Suprapubic skin (tissue), 4 donors: ENCODE measurements around the gene TRAPPC8. TPM values are rescaled to one million over a fixed set of nuclear protein-coding genes. Genes with fewer than 3 reads are reported as not detected.
"Not testable (repeated sequence)": the region's sequence is repeated elsewhere in the genome, so short reads cannot be mapped to it uniquely, and the experiment has no call there.

ENCODE experiments used
- DNase-seq, 2 donors: peaks; one replicate each; pipeline ENCODE4 v3.0.0-alpha.2; 2019; ENCODE audit warnings: low spot score in 2 of 2
- H3K27ac ChIP-seq: fragments of 200-600 bp; sonication (generic); one replicate; pipeline ENCODE4 v1.5.1; 2019
- H3K27me3 ChIP-seq: fragments of 200-600 bp; sonication (generic); one replicate; pipeline ENCODE4 v1.5.1; 2019
- H3K36me3 ChIP-seq: fragments of 200-600 bp; sonication (generic); one replicate; pipeline ENCODE4 v1.5.1; 2019
- H3K4me1 ChIP-seq: fragments of 200-600 bp; sonication (generic); one replicate; pipeline ENCODE4 v1.5.1; 2019
- H3K4me3 ChIP-seq: fragments of 200-600 bp; sonication (generic); one replicate; pipeline ENCODE4 v1.5.1; 2019; ENCODE audit warnings: mild to moderate bottlenecking
- H3K9me3 ChIP-seq: fragments of 200-600 bp; sonication (generic); one replicate; pipeline ENCODE4 v1.5.1; 2019
- EP300 ChIP-seq: sonication (generic); formaldehyde crosslinking; IDR thresholded peaks from one replicate; pipeline ENCODE4 v1.6.1; 2017; ENCODE audit warnings: antibody characterized with exemption
- POLR2A ChIP-seq, 2 donors: fragments of 450-650 bp; IDR thresholded peaks; one replicate each; pipeline ENCODE4 v1.6.1; 2017; ENCODE audit warnings: antibody characterized with exemption in 2 of 2, mild to moderate bottlenecking in 2 of 2, moderate library complexity in 2 of 2
- POLR2AphosphoS5 ChIP-seq, 3 donors: sonication (generic); formaldehyde crosslinking; IDR thresholded peaks; one replicate each; pipeline ENCODE4 v1.6.1; 2017; ENCODE audit warnings: antibody characterized with exemption in 3 of 3
- WGBS: methylation state at CpG from one replicate; pipeline ENCODE4 v1.1.5; 2018; 5-methylcytosine and 5-hydroxymethylcytosine counted together
- total RNA-seq, 4 donors: library from RNA; depleted of rRNA; stranded (reverse); fragments of >200 nt; gene quantifications; one replicate each; pipeline ENCODE4 v1.1.0, GENCODE V29; 2016
- TF ChIP-seq, protein P1 (sequence below), 2 donors: fragments of 200-600 bp in 1 of 2; fragments of 450-650 bp in 1 of 2; sonication (generic) in 1 of 2; IDR thresholded peaks; one replicate each; pipeline ENCODE4 v1.5.1; 2016 to 2019; ENCODE audit warnings: antibody characterized with exemption in 2 of 2, mild to moderate bottlenecking in 1 of 2, moderate library complexity in 1 of 2

The TRAPPC8 gene
- total RNA-seq, 4 donors from 2014 or later = 36.9 to 56.2 (median 42.8) TPM

DNA sequence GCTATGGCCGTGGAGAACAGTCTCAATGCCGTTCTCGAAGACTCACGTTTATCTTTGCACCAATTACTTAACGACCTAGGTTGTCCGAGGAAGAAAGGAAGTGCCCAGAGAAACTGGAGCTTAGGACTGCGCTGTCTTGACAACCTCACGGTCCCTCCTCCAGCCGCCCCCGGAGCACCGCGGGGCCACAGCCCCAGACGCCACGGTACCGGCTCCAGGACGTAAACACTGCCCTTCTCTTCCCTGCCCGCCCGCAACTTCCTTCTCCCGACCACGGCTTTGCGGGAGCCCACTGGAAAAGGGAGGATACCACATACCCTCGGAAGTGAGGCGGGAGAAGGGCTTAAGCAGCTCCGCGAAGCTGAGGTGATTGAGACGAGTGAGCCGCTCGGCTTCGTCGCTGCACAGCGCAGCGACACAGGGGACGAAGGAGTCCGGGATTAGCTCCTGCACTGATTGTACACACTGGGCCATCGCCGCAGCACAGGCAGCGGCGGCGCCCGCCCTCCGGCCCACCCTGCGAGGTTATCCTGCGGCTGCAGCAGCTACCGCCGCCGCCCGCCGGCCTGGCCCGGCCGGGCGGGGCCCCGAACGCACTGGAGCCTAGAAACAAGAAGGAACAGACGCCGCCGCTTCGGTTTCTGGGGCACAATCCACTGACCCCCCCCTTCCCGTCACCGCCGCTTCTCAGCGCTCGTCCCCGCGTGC, 483 bp downstream of the TRAPPC8 start:
- peak in 1 of 2 donors; percentile 86 for DNase-seq
- no peaks in the 10 kb centered on the region for H3K9me3 ChIP-seq
- WGBS = 0% methylated on average over 29 of the region's 64 CpGs
- H3K27me3 ChIP-seq = no peaks in the 10 kb centered on the region
- H3K36me3 ChIP-seq = no peaks in the 10 kb centered on the region
- H3K4me3 ChIP-seq = peak overlapping the region; percentile 91
- TF ChIP-seq POLR2AphosphoS5 (IDR thresholded peaks at IDR 0.05) = no peak
- TF ChIP-seq, protein P1, sequence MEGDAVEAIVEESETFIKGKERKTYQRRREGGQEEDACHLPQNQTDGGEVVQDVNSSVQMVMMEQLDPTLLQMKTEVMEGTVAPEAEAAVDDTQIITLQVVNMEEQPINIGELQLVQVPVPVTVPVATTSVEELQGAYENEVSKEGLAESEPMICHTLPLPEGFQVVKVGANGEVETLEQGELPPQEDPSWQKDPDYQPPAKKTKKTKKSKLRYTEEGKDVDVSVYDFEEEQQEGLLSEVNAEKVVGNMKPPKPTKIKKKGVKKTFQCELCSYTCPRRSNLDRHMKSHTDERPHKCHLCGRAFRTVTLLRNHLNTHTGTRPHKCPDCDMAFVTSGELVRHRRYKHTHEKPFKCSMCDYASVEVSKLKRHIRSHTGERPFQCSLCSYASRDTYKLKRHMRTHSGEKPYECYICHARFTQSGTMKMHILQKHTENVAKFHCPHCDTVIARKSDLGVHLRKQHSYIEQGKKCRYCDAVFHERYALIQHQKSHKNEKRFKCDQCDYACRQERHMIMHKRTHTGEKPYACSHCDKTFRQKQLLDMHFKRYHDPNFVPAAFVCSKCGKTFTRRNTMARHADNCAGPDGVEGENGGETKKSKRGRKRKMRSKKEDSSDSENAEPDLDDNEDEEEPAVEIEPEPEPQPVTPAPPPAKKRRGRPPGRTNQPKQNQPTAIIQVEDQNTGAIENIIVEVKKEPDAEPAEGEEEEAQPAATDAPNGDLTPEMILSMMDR (IDR thresholded peaks at IDR 0.05) = no peak
- no peak for TF ChIP-seq POLR2A (IDR thresholded peaks at IDR 0.05)
- no peak for TF ChIP-seq EP300
- peaks cover 39% of the 10 kb centered on the region for H3K4me1 ChIP-seq
- peak overlapping the region; percentile 91 for H3K27ac ChIP-seq

- no peak for DNase-seq
- H3K4me1 ChIP-seq = peaks cover 39% of the 10 kb centered on the region
- no peaks in the 10 kb centered on the region for H3K27me3 ChIP-seq
- peak overlapping the region; percentile 91 for H3K4me3 ChIP-seq
- H3K9me3 ChIP-seq = no peaks in the 10 kb centered on the region
- H3K27ac ChIP-seq = no peak overlapping the region
- peaks cover 2% of the 10 kb centered on the region for H3K36me3 ChIP-seq
- TF ChIP-seq EP300 (no peak), POLR2AphosphoS5 (IDR thresholded peaks at IDR 0.05) (no peak), POLR2A (IDR thresholded peaks at IDR 0.05) (no peak)
- TF ChIP-seq, protein P1 (IDR thresholded peaks at IDR 0.05) = no peak
- WGBS = 85% methylated on average over 24 of the region's 24 CpGs
Observed at GRCh38 chr18:31941010-31941809, 1.7 kb downstream of the TRAPPC8 start.

DNA sequence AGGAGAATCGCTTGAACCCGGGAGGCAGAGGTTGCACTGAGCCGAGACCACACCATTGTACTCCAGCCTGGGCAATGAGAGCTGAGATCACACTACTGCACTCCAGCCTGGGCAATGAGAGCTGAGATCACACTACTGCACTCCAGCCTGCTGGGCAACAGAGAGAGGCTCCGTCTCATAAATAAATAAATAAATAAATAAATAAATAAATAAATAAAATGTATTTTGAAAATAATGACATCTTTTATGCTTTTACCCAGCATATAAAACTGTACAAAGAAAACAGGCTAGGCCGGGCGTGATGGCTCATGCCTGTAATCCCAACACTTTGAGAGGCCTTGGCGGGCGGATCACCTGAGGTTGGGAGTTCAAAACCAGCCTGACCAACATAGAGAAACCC, 8.2 kb downstream of the TRAPPC8 start:
- H3K27me3 ChIP-seq = not testable (repeated sequence)

DNA sequence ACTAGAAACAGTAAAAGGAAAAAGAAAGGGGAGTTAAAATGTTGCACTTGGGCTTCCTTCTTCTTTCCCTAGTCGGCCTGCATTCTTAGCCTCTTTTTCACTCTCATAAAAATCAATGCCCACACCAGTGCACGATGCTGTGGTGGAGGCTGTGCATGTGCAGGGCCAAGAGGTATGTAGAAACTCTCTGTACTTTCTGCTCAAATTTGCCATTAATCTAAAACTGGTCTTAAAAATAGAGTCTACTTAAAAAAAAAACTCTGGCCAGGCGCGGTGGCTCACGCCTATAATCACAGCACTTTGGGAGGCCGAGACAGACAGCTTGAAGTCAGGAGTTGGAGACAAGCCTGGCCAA, 11.1 kb downstream of the TRAPPC8 start:
- 88% methylated on average over 6 of the region's 6 CpGs for WGBS
- Histone ChIP-seq H3K27me3 (no peaks in the 10 kb centered on the region), H3K36me3 (peaks cover 36% of the 10 kb centered on the region), H3K27ac (no peak overlapping the region), H3K4me3 (no peak overlapping the region), H3K9me3 (no peaks in the 10 kb centered on the region), H3K4me1 (peaks cover 11% of the 10 kb centered on the region)
- DNase-seq = no peak
- TF ChIP-seq POLR2A (IDR thresholded peaks at IDR 0.05) = no peak
- no peak for TF ChIP-seq EP300
- TF ChIP-seq, protein P1 (IDR thresholded peaks at IDR 0.05) = no peak
- TF ChIP-seq POLR2AphosphoS5 (IDR thresholded peaks at IDR 0.05) = no peak

More for the DNA sequence above, 8.2 kb downstream of the TRAPPC8 start:
- not testable (repeated sequence) for H3K27ac ChIP-seq, H3K36me3 ChIP-seq, DNase-seq, H3K9me3 ChIP-seq, H3K4me3 ChIP-seq
- WGBS = 97% methylated on average over 8 of the region's 8 CpGs
- peaks cover 14% of the 10 kb centered on the region for H3K4me1 ChIP-seq

GRCh38 chr18:31931163-31931885, 11.6 kb downstream of the TRAPPC8 start:
- Histone ChIP-seq H3K9me3 (no peaks in the 10 kb centered on the region), H3K27ac (no peak overlapping the region), H3K27me3 (no peaks in the 10 kb centered on the region), H3K4me3 (no peak overlapping the region), H3K36me3 (peaks cover 41% of the 10 kb centered on the region), H3K4me1 (peaks cover 11% of the 10 kb centered on the region)
- DNase-seq = no peak
- no peak for TF ChIP-seq POLR2A (IDR thresholded peaks at IDR 0.05)
- TF ChIP-seq, protein P1 (IDR thresholded peaks at IDR 0.05) = no peak
- no peak for TF ChIP-seq POLR2AphosphoS5 (IDR thresholded peaks at IDR 0.05)
- no peak for TF ChIP-seq EP300
- WGBS = 55% methylated on average over 6 of the region's 6 CpGs
